Lower leg skin (tissue), 3 donors: ENCODE measurements around the gene POU6F2.

Source experiments
- POLR2A ChIP-seq, 2 donors: fragments of 450-650 bp; IDR thresholded peaks; one replicate each; pipeline ENCODE4 v1.6.1; 2016 to 2017; ENCODE audit warnings: antibody characterized with exemption in 2 of 2, mild to moderate bottlenecking in 1 of 2, moderate library complexity in 1 of 2
- TF ChIP-seq, protein P1 (sequence below), 3 donors: fragments of 450-650 bp; IDR thresholded peaks; one replicate each; pipeline ENCODE4 v1.5.1; 2016; ENCODE audit warnings: antibody characterized with exemption in 3 of 3, mild to moderate bottlenecking in 3 of 3, moderate library complexity in 2 of 3

DNA sequence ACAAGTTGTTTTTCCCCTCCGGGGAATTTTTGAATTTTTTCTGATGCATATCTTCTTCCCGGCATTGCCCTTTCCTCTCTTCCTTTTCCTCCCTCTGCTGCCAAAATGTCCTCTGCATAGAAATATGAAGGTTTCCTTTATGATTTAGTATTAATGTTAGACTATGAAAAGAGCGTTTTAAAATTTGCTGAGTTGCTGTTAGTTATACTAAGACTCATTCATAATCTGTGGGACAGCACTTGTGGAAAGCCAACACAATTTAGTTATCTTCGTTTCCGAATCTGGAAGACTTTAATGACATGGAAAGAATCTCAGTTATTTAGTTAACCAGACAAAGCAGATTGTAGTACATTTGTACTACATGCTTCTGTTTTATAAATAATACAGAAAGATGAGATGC is 25.0 kb downstream of the POU6F2 start:
- no peak for TF ChIP-seq POLR2A (IDR thresholded peaks at IDR 0.05)
- TF ChIP-seq, protein P1, sequence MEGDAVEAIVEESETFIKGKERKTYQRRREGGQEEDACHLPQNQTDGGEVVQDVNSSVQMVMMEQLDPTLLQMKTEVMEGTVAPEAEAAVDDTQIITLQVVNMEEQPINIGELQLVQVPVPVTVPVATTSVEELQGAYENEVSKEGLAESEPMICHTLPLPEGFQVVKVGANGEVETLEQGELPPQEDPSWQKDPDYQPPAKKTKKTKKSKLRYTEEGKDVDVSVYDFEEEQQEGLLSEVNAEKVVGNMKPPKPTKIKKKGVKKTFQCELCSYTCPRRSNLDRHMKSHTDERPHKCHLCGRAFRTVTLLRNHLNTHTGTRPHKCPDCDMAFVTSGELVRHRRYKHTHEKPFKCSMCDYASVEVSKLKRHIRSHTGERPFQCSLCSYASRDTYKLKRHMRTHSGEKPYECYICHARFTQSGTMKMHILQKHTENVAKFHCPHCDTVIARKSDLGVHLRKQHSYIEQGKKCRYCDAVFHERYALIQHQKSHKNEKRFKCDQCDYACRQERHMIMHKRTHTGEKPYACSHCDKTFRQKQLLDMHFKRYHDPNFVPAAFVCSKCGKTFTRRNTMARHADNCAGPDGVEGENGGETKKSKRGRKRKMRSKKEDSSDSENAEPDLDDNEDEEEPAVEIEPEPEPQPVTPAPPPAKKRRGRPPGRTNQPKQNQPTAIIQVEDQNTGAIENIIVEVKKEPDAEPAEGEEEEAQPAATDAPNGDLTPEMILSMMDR (IDR thresholded peaks at IDR 0.05) = no peak
